HEK293 (cell line): ENCODE measurements around the gene RBFOX2.

Source experiments
- CTCF ChIP-seq: fragments of 450-650 bp; formaldehyde crosslinking; IDR thresholded peaks from 2 replicates; pipeline ENCODE4 v1.5.1; 2016; ENCODE audit warnings: missing biosample characterization, missing genetic modification characterization
- HIC1 ChIP-seq: fragments of 450-650 bp; formaldehyde crosslinking; IDR thresholded peaks from 2 replicates; pipeline ENCODE4 v1.5.1; 2016; ENCODE audit warnings: missing biosample characterization, missing genetic modification characterization
- HOXC10 ChIP-seq: sonication (generic); formaldehyde crosslinking; IDR thresholded peaks from 2 replicates; pipeline ENCODE4 v1.8.1; 2023; ENCODE audit warnings: mild to moderate bottlenecking, missing genetic modification reagents
- PATZ1 ChIP-seq: fragments of 450-650 bp; formaldehyde crosslinking; IDR thresholded peaks from 2 replicates; pipeline ENCODE4 v1.5.1; 2016; ENCODE audit warnings: missing biosample characterization, missing genetic modification characterization
- TCF7L2 ChIP-seq: IDR thresholded peaks from 2 replicates; pipeline ENCODE4 v1.6.1; 2011; ENCODE audit warnings: low read depth, mild to moderate bottlenecking, inconsistent platforms, low read length, moderate library complexity, borderline replicate concordance
- ZBTB26 ChIP-seq: fragments of 450-650 bp; formaldehyde crosslinking; optimal IDR thresholded peaks from 2 replicates; pipeline ENCODE3; 2016; ENCODE audit warnings: missing biosample characterization, mild to moderate bottlenecking, missing genetic modification characterization
- ZBTB49 ChIP-seq: fragments of 450-650 bp; formaldehyde crosslinking; IDR thresholded peaks from 2 replicates; pipeline ENCODE4 v1.5.1; 2016; ENCODE audit warnings: missing biosample characterization, missing genetic modification characterization, low read depth
- ZBTB7A ChIP-seq: fragments of 450-650 bp; formaldehyde crosslinking; IDR thresholded peaks from 2 replicates; pipeline ENCODE4 v1.5.1; 2016; ENCODE audit warnings: low read depth, missing biosample characterization, missing genetic modification characterization
- ZNF18 ChIP-seq: fragments of 450-650 bp; formaldehyde crosslinking; IDR thresholded peaks from 2 replicates; pipeline ENCODE4 v1.5.1; 2016; ENCODE audit warnings: missing biosample characterization, missing genetic modification characterization
- ZNF398 ChIP-seq: fragments of 450-650 bp; formaldehyde crosslinking; IDR thresholded peaks from 2 replicates; pipeline ENCODE4 v1.5.1; 2017; ENCODE audit warnings: missing biosample characterization, missing genetic modification characterization
- ZNF664 ChIP-seq: fragments of 450-650 bp; formaldehyde crosslinking; IDR thresholded peaks from 2 replicates; pipeline ENCODE4 v1.5.1; 2016; ENCODE audit warnings: missing biosample characterization, missing genetic modification characterization
- ZNF704 ChIP-seq: fragments of 450-650 bp; formaldehyde crosslinking; IDR thresholded peaks from 2 replicates; pipeline ENCODE4 v1.5.1; 2016; ENCODE audit warnings: missing biosample characterization, missing genetic modification characterization

- TF ChIP-seq PATZ1 (tag by site-specific recombination) (no peak), ZBTB49 (tag by site-specific recombination) (no peak), TCF7L2 (no peak), CTCF (tag by site-specific recombination) (no peak), ZBTB7A (tag by site-specific recombination) (no peak), ZBTB26 (no peak), ZNF18 (tag by site-specific recombination) (no peak), HOXC10 (CRISPR knock-in tag) (no peak), ZNF704 (no peak), HIC1 (tag by site-specific recombination) (no peak), ZNF664 (tag by site-specific recombination) (no peak), ZNF398 (tag by site-specific recombination) (no peak)
These were observed 46.6 kb upstream of the RBFOX2 start for GRCh38 chr22:36075230-36075629.
